VCaP (cell line): ENCODE measurements around the gene ELAVL3.

ENCODE experiments used
- H3K27ac ChIP-seq: fragments of 450-650 bp; 2 replicates; pipeline ENCODE4 v1.5.1; 2017
- TF ChIP-seq, protein P1 (sequence below): fragments of 450-650 bp; conservative IDR thresholded peaks from 2 replicates; pipeline ENCODE4 v1.5.1; 2017; ENCODE audit warnings: mild to moderate bottlenecking, moderate library complexity

ELAVL3 gene

DNA sequence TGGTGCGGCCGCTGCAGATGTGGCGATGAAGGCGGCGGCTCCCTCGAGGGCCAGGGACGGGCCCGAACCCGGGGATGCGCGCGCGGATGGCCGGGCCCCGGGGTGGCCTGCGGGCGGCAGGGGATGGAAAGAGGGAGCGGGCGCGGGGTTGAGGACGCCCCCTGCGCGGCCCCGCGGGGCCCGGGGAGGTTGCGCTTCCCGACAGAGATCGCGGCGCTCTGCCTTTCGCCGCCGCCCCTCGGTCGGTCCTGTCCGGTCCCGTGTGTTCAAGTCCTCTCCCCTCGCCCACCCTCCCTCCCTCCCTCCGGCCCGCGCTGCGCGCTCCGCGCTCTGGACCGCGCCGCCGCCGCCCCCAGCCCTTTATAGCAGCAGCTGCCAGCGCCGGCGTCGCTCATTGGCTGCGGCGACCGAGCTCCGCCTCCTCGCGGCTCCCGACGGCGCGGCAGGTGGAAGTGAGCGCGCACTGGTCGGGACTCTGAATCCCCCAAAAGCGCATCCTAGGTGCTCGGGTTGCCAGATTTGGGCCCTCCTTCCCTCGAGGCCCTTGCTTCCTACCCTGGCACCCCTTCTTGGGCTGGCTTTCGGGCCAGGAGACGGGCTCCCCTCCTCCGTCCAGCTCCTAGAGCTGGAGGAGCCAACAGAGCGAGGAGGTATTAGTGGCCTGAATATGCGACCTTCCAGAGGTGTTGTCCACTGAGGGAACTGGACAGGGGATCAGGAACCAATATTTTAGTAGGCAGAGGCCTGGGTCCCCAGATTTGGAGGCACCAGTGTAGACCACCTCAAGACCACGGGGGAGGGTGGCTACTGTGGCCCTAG is at the start of gene ELAVL3:
Gene ELAVL3, minus strand, starts transcription at position 332 of the 819 bp plus-strand sequence. CDS start 438 bp downstream, outside the sequence.
- TF ChIP-seq, protein P1, sequence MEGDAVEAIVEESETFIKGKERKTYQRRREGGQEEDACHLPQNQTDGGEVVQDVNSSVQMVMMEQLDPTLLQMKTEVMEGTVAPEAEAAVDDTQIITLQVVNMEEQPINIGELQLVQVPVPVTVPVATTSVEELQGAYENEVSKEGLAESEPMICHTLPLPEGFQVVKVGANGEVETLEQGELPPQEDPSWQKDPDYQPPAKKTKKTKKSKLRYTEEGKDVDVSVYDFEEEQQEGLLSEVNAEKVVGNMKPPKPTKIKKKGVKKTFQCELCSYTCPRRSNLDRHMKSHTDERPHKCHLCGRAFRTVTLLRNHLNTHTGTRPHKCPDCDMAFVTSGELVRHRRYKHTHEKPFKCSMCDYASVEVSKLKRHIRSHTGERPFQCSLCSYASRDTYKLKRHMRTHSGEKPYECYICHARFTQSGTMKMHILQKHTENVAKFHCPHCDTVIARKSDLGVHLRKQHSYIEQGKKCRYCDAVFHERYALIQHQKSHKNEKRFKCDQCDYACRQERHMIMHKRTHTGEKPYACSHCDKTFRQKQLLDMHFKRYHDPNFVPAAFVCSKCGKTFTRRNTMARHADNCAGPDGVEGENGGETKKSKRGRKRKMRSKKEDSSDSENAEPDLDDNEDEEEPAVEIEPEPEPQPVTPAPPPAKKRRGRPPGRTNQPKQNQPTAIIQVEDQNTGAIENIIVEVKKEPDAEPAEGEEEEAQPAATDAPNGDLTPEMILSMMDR: no peak

DNA sequence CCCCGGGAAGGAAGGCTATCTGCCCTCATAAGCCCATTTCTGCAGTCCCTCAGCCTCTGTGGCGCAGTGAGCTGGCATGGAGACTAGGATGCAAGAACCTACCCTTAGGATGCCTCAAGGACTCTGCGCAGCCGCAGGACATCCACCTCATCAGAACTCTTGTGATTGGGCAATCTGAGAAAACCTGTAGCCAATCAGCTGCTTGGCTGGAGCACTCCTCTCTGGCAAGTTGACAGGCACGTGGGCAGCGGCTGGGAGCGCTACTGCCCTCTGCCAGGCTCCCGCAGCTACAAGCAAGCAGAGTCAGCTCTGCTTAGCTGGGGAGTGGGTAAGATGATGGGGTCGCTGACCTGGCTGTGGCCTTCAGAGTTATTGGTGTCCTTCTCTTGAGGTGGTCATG is 49.6 kb upstream of the ELAVL3 start:
- H3K27ac ChIP-seq: no peak overlapping the region
- TF ChIP-seq, protein P1: peak; percentile 18; the same call in 1 of the 2 replicates

More for the DNA sequence above, at the start of gene ELAVL3:
- peak within 1 kb of the TSS; percentile 83 for H3K27ac ChIP-seq

- peak within 1 kb of the TSS; percentile 89 for H3K27ac ChIP-seq
- TF ChIP-seq, protein P1: no peak
Measured at GRCh38 chr19:11528551-11529341, 47.9 kb upstream of the ELAVL3 start, which contains the start of gene ECSIT. Gene ECSIT, minus strand, starts transcription at chr19:11529134. Its CDS starts 9,964 bp downstream, at chr19:11519170.

- H3K27ac ChIP-seq: no peak overlapping the region
- TF ChIP-seq, protein P1: no peak
Measured at GRCh38 chr19:11519138-11519537, 38.3 kb upstream of the ELAVL3 start.

DNA sequence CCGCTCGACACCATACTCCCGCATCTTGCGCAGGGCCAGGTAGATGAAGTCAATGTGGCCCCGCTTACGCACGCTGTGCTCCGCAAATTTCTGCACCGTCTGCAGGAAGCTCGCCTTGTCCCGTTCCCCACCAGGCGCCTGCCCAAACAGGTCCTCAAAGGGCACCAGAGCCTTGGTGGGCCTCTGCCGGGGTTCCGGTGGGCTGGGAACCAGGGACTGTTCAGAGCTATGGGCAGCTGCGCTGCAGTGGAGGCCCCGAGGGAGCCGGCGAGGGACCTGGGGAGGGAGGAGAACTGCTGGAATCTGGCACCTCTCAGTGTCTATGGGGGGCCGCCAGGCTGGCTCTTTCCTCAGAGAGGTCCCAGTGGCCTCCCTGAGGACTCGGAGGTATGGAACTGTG is 33.1 kb upstream of the ELAVL3 start:
- no peak overlapping the region for H3K27ac ChIP-seq
- TF ChIP-seq, protein P1: no peak

DNA sequence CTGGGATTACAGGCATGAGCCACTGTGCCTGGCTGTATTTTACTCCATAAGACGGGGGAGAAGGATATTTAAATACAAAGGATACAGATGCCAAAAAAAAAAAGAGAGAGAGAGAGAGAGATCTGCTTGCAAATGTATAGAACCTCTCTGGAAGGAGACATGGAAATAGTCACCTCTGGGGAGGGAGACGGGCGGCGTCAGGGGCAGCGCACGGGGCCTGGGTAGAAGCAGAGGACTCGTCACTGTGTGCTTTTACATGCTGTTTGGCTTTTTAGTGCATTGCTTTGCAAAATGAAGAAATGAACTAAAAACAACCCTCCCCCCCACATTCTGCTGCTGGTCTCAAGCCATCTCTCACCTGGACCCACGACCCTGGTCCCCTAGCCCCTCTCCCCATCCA is 29.6 kb upstream of the ELAVL3 start:
- TF ChIP-seq, protein P1: no peak
- H3K27ac ChIP-seq: no peak overlapping the region

DNA sequence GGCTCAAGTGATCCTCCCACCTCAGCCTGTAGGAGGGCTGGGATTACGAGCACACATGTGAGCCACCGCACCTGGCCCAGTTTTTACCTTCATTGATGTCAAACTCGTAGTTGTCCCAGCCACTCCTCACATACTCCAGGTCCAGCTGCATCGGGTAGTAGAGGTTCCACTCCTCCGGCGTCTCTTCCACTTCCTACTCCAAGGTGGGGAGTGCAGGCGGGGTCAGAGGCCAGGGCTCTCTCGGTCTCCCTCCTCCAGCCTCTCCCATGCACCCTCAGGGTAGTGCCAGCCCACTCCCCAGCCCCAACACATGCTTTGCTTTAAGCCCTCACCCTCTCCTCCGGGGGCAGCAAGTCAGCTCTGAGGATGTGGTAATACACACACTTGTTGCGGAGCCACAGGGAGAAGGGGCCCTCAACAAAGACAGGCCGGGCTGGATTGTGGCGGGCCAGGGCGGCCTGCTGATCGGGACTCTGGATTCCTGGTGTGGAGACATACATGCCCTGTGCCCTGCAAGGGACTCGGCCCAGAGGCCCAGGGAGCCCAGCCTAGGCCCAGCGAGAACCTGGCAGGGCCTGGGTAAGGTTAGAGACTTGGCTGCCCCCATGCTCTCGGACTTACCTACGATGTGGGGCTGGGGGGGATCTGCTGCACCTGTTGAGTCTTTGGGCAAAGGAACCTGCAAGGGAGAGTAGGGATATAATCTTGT is 26.7 kb upstream of the ELAVL3 start:
- TF ChIP-seq, protein P1: no peak
- no peak overlapping the region for H3K27ac ChIP-seq
